Liver (tissue), 9 donors: ENCODE data around the gene CPN1. TPM values are rescaled to one million over a fixed set of nuclear protein-coding genes. Genes with fewer than 3 reads are reported as not detected.
"Not testable (repeated sequence)": the region's sequence is repeated elsewhere in the genome, so short reads cannot be mapped to it uniquely, and the experiment has no call there.

Source experiments
- DNase-seq: peaks from one replicate; pipeline ENCODE4 v3.0.0-alpha.2; 2017; ENCODE audit warnings: low spot score
- H3K27ac ChIP-seq, 2 donors: one replicate each; pipeline ENCODE4 v1.7.0; 2013; ENCODE audit warnings: inconsistent platforms in 2 of 2, low read length in 2 of 2, control low read depth in 1 of 2, low read depth in 1 of 2, mild to moderate bottlenecking in 1 of 2
- H3K27me3 ChIP-seq, 4 donors: one replicate each; pipeline versions ENCODE4 v1.6.1 to v1.7.0; 2013; ENCODE audit warnings: low read length in 3 of 4, inconsistent platforms in 1 of 4, mild to moderate bottlenecking in 1 of 4, moderate library complexity in 1 of 4; ENCODE audit not compliant: control insufficient read depth in 4 of 4, insufficient read depth in 4 of 4
- H3K36me3 ChIP-seq, 4 donors: one replicate each; pipeline versions ENCODE4 v1.6.1 to v1.7.0; 2013; ENCODE audit warnings: low read length in 3 of 4, mild to moderate bottlenecking in 3 of 4, low read depth in 1 of 4, moderate library complexity in 1 of 4; ENCODE audit not compliant: control insufficient read depth in 4 of 4, insufficient read depth in 3 of 4
- H3K4me1 ChIP-seq, 4 donors: one replicate each; pipeline versions ENCODE4 v1.6.1 to v1.7.0; 2013; ENCODE audit warnings: low read length in 3 of 4, mild to moderate bottlenecking in 3 of 4, moderate library complexity in 1 of 4; ENCODE audit not compliant: control insufficient read depth in 4 of 4, insufficient read depth in 4 of 4
- H3K4me3 ChIP-seq, 3 donors: one replicate each; pipeline versions ENCODE4 v1.6.1 to v1.7.0; 2013; ENCODE audit warnings: low read length in 3 of 3, control low read depth in 1 of 3, low read depth in 1 of 3, mild to moderate bottlenecking in 1 of 3
- H3K9ac ChIP-seq, 2 donors: one replicate each; pipeline ENCODE4 v1.7.0; 2013; ENCODE audit warnings: low read length in 2 of 2, mild to moderate bottlenecking in 2 of 2, moderate library complexity in 2 of 2, control low read depth in 1 of 2, low read depth in 1 of 2
- H3K9me3 ChIP-seq, 4 donors: one replicate each; pipeline versions ENCODE4 v1.6.1 to v1.7.0; 2013; ENCODE audit warnings: low read length in 3 of 4; ENCODE audit not compliant: control insufficient read depth in 4 of 4
- EGR1 ChIP-seq, 2 donors: IDR thresholded peaks; 2 replicates each; pipeline ENCODE4 v1.6.1; 2016 to 2018; ENCODE audit warnings: antibody characterized with exemption in 2 of 2, low read depth in 2 of 2
- FOXA1 ChIP-seq: IDR thresholded peaks from 2 replicates; pipeline ENCODE4 v1.6.1; 2016; ENCODE audit warnings: antibody characterized with exemption
- FOXA2 ChIP-seq: IDR thresholded peaks from 2 replicates; pipeline ENCODE4 v1.6.1; 2016; ENCODE audit warnings: antibody characterized with exemption
- GABPA ChIP-seq, 2 donors: IDR thresholded peaks in 1 of 2; conservative IDR thresholded peaks in 1 of 2; 2 replicates each; pipeline ENCODE4 v1.6.1; 2016; ENCODE audit warnings: antibody characterized with exemption in 2 of 2, mild to moderate bottlenecking in 1 of 2, moderate library complexity in 1 of 2
- HNF4A ChIP-seq, 2 donors: conservative IDR thresholded peaks; 2 replicates each; pipeline ENCODE4 v1.6.1; 2016; ENCODE audit warnings: antibody characterized with exemption in 2 of 2, mild to moderate bottlenecking in 2 of 2
- HNF4G ChIP-seq: IDR thresholded peaks from 2 replicates; pipeline ENCODE4 v1.6.1; 2016; ENCODE audit warnings: antibody characterized with exemption
- NR2F2 ChIP-seq: IDR thresholded peaks from 2 replicates; pipeline ENCODE4 v1.6.1; 2016; ENCODE audit warnings: antibody characterized with exemption
- RAD21 ChIP-seq, 2 donors: IDR thresholded peaks; 2 replicates each; pipeline ENCODE4 v1.6.1; 2016; ENCODE audit warnings: antibody characterized with exemption in 2 of 2, mild to moderate bottlenecking in 2 of 2
- RXRA ChIP-seq, 2 donors: IDR thresholded peaks; 2 replicates each; pipeline ENCODE4 v1.6.1; 2017 to 2018; ENCODE audit warnings: antibody characterized with exemption in 2 of 2, mild to moderate bottlenecking in 1 of 2
- TAF1 ChIP-seq: conservative IDR thresholded peaks from 2 replicates; pipeline ENCODE4 v1.6.1; 2016; ENCODE audit warnings: antibody characterized with exemption, mild to moderate bottlenecking
- YY1 ChIP-seq: IDR thresholded peaks from 2 replicates; pipeline ENCODE4 v1.6.1; 2016; ENCODE audit warnings: antibody characterized with exemption, mild to moderate bottlenecking
- WGBS: extraction: QIAGEN DNeasy Blood & Tissue Kit; methylation state at CpG from one replicate; pipeline ENCODE4 v1.1.7; 2013; 5-methylcytosine and 5-hydroxymethylcytosine counted together
- polyA plus RNA-seq, 2 donors: library from polyadenylated mRNA; stranded (reverse) in 1 of 2; unstranded in 1 of 2; fragments of 200-250 nt in 1 of 2; fragments of >200 nt in 1 of 2; fragmentation: Nextera tagmentation in 1 of 2; extraction: Ambion mirVana in 1 of 2; gene quantifications; one replicate each; pipeline versions ENCODE4 v1.2.1 to v1.2.3, GENCODE V29; 2013 to 2015
- total RNA-seq, 2 donors: library from RNA; depleted of rRNA; stranded (reverse); fragments of >200 nt; gene quantifications; one replicate each; pipeline ENCODE4 v1.2.3, GENCODE V29; 2014
- TF ChIP-seq, protein P1 (sequence below): IDR thresholded peaks from 2 replicates; pipeline ENCODE4 v1.6.1; 2016; ENCODE audit warnings: antibody characterized with exemption
- TF ChIP-seq, protein P2 (sequence below): IDR thresholded peaks from 2 replicates; pipeline ENCODE4 v1.6.1; 2016; ENCODE audit warnings: antibody characterized with exemption
- TF ChIP-seq, protein P3 (sequence below): fragments of 150-350 bp; IDR thresholded peaks from 2 replicates; pipeline ENCODE4 v1.5.1; 2017; ENCODE audit warnings: improper control_type of control experiment, low read depth, low read length; ENCODE audit not compliant: missing input control
- TF ChIP-seq, protein P4 (sequence below): IDR thresholded peaks from 2 replicates; pipeline ENCODE4 v1.6.1; 2016; ENCODE audit warnings: antibody characterized with exemption
- donor health status: healthy.
- donor health status: healthy.
- donor health status: healthy.
- donor health status: healthy.
- donor health status: healthy.

CPN1 gene
- total and polyA plus RNA-seq, 4 donors, result 30.4 to 119 (median 96.8) TPM

DNA sequence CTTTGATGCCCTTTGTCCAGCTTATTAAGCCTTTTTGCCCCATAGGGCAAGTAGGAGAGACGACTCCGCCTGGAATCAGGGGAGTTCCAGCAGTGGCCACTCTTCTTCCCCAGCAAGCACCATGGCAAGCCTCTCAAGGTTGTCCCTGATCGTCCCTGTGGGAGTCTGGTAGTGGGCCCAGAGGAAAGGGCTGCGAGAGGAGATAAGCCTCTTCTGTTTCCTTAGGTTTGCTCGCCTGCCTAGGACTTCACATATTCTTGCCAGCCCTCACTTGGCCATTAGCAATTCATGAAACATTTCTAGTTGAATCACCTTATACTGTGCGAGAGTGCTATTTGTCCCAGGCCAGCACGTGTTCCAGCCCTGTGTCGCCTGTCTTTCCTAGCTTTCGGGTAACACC lies 47.8 kb upstream of the CPN1 start (continued):
- TF ChIP-seq, protein P1, sequence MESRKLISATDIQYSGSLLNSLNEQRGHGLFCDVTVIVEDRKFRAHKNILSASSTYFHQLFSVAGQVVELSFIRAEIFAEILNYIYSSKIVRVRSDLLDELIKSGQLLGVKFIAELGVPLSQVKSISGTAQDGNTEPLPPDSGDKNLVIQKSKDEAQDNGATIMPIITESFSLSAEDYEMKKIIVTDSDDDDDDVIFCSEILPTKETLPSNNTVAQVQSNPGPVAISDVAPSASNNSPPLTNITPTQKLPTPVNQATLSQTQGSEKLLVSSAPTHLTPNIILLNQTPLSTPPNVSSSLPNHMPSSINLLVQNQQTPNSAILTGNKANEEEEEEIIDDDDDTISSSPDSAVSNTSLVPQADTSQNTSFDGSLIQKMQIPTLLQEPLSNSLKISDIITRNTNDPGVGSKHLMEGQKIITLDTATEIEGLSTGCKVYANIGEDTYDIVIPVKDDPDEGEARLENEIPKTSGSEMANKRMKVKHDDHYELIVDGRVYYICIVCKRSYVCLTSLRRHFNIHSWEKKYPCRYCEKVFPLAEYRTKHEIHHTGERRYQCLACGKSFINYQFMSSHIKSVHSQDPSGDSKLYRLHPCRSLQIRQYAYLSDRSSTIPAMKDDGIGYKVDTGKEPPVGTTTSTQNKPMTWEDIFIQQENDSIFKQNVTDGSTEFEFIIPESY, result no peak
- no peak for TF ChIP-seq HNF4G
- TF ChIP-seq, protein P2, sequence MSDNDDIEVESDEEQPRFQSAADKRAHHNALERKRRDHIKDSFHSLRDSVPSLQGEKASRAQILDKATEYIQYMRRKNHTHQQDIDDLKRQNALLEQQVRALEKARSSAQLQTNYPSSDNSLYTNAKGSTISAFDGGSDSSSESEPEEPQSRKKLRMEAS, result no peak

DNA sequence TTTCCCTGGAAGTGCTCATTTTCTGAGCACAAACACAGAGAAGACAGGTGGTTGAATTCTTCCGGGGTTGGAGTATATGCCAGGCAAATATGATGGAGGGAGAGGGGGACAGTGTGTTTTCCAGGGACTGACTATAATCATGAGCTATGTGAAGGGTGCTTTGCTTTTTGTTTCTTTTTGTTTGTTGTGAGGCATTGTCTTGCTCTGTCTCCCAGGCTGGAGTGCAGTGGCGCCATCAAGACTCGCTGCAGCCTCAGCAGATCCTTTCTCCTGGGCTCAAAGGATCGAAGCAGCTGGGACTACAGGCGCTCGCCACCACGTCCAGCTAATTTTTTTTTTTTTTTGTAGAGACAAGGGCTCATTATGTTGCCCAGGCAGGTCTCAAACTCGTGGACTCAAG lies 47.3 kb upstream of the CPN1 start:
- WGBS, result 91% methylated on average over 8 of the region's 8 CpGs
- Histone ChIP-seq H3K9me3 (no peaks in the 10 kb centered on the region), H3K27ac (no peak overlapping the region), H3K27me3 (no peaks in the 10 kb centered on the region), H3K9ac (no peak overlapping the region), H3K36me3 (no peaks in the 10 kb centered on the region), H3K4me1 (no peaks in the 10 kb centered on the region), H3K4me3 (no peak overlapping the region)
- TF ChIP-seq YY1, result no peak
- no peak for TF ChIP-seq RAD21 (IDR thresholded peaks at IDR 0.05)
- no peak for TF ChIP-seq FOXA2
- TF ChIP-seq, protein P3, sequence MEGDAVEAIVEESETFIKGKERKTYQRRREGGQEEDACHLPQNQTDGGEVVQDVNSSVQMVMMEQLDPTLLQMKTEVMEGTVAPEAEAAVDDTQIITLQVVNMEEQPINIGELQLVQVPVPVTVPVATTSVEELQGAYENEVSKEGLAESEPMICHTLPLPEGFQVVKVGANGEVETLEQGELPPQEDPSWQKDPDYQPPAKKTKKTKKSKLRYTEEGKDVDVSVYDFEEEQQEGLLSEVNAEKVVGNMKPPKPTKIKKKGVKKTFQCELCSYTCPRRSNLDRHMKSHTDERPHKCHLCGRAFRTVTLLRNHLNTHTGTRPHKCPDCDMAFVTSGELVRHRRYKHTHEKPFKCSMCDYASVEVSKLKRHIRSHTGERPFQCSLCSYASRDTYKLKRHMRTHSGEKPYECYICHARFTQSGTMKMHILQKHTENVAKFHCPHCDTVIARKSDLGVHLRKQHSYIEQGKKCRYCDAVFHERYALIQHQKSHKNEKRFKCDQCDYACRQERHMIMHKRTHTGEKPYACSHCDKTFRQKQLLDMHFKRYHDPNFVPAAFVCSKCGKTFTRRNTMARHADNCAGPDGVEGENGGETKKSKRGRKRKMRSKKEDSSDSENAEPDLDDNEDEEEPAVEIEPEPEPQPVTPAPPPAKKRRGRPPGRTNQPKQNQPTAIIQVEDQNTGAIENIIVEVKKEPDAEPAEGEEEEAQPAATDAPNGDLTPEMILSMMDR, result no peak
- TF ChIP-seq, protein P2, result no peak
- no peak for TF ChIP-seq TAF1
- TF ChIP-seq, protein P4, sequence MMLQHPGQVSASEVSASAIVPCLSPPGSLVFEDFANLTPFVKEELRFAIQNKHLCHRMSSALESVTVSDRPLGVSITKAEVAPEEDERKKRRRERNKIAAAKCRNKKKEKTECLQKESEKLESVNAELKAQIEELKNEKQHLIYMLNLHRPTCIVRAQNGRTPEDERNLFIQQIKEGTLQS, result no peak
- no peak for TF ChIP-seq RXRA (IDR thresholded peaks at IDR 0.05)
- no peak for TF ChIP-seq GABPA (IDR thresholded peaks at IDR 0.05 in 1 of 2, conservative IDR thresholded peaks at IDR 0.05 in 1 of 2)
- TF ChIP-seq HNF4G, result no peak
- no peak for TF ChIP-seq HNF4A (conservative IDR thresholded peaks at IDR 0.05)
- TF ChIP-seq EGR1 (IDR thresholded peaks at IDR 0.05; ENCODE audit: low read depth in 2 of 2), result no peak
- TF ChIP-seq FOXA1, result no peak
- TF ChIP-seq, protein P1, result no peak
- no peak for TF ChIP-seq NR2F2
- no peak for DNase-seq

DNA sequence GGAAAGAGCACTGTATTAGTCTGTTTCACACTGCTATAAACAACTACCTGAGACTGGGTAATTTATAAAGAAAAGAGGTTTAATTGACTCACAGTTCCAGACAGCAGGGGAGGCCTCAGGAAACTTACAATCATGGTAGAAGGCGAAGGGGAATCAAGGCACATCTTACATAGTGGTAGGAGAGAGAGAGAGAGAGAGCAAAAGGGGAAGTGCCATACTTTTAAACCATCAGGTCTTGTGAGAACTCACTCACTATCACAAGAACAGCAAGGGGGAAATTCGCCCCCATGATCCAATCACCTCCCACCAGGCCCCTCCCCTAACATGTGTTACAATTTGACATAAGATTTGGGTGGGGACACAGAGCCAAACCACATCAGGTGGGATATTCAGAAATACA lies 43.7 kb upstream of the CPN1 start:
- not testable (repeated sequence) for H3K9me3 ChIP-seq, H3K36me3 ChIP-seq, H3K27me3 ChIP-seq, H3K4me3 ChIP-seq, H3K4me1 ChIP-seq, H3K27ac ChIP-seq, DNase-seq, H3K9ac ChIP-seq
- 78% methylated on average over 2 of the region's 2 CpGs for WGBS
